HCT116 (cell line): ENCODE results near the gene ITGBL1.

ENCODE experiments used
- CTCF ChIP-seq, 3 experiments: fragments of 200-600 bp in 1 of 3; sonication (generic) in 1 of 3; IDR thresholded peaks in 2 of 3; conservative IDR thresholded peaks in 1 of 3; 2 replicates each; pipeline ENCODE4 v1.5.1; 2012 to 2017; ENCODE audit warnings: low read depth in 2 of 3, low read length in 2 of 3, antibody characterized with exemption in 1 of 3, borderline replicate concordance in 1 of 3, control low read depth in 1 of 3, mild to moderate bottlenecking in 1 of 3, mixed read lengths in 1 of 3, mixed run types in 1 of 3, moderate library complexity in 1 of 3; ENCODE audit not compliant: insufficient read depth in 1 of 3
- EGR1 ChIP-seq: IDR thresholded peaks from 2 replicates; pipeline ENCODE4 v1.6.1; 2012; ENCODE audit warnings: low read depth
- ELF1 ChIP-seq: IDR thresholded peaks from 2 replicates; pipeline ENCODE4 v1.6.1; 2012; ENCODE audit warnings: low read depth, borderline replicate concordance
- EZH2 ChIP-seq: fragments of 200-600 bp; sonication (generic); IDR thresholded peaks from 2 replicates; pipeline ENCODE4 v1.6.1; 2017; ENCODE audit warnings: antibody characterized with exemption, mixed run types
- EZH2phosphoT487 ChIP-seq: fragments of 200-600 bp; IDR thresholded peaks from 2 replicates; pipeline ENCODE4 v1.6.1; 2018; ENCODE audit warnings: antibody characterized with exemption, borderline replicate concordance
- JUND ChIP-seq: IDR thresholded peaks from 2 replicates; pipeline ENCODE4 v1.6.1; 2012
- POLR2A ChIP-seq: IDR thresholded peaks from 2 replicates; pipeline ENCODE4 v1.7.0; 2011; ENCODE audit warnings: borderline replicate concordance; ENCODE audit not compliant: insufficient read depth, insufficient read length; ENCODE audit errors: extremely low read depth
- POLR2AphosphoS5 ChIP-seq: IDR thresholded peaks from 2 replicates; pipeline ENCODE4 v1.6.1; 2011; ENCODE audit warnings: mild to moderate bottlenecking, low read depth, low read length, moderate library complexity
- RAD21 ChIP-seq: IDR thresholded peaks from 2 replicates; pipeline ENCODE4 v1.6.1; 2012; ENCODE audit warnings: low read depth, mild to moderate bottlenecking
- REST ChIP-seq: IDR thresholded peaks from 2 replicates; pipeline ENCODE4 v1.6.1; 2012; ENCODE audit warnings: low read depth
- SIN3A ChIP-seq: IDR thresholded peaks from 2 replicates; pipeline ENCODE4 v1.6.1; 2012; ENCODE audit warnings: low read depth
- ZNF274 ChIP-seq: fragments of 200-500 bp; sonication (Bioruptor generic); IDR thresholded peaks from 2 replicates; pipeline ENCODE4 v1.6.1; 2014; ENCODE audit warnings: mild to moderate bottlenecking, low read depth, low read length, inconsistent platforms
- TF ChIP-seq, protein P1 (sequence below): IDR thresholded peaks from 2 replicates; pipeline ENCODE4 v1.6.1; 2011; ENCODE audit warnings: mild to moderate bottlenecking, low read length, moderate library complexity; ENCODE audit not compliant: insufficient replicate concordance; ENCODE audit errors: extremely low read depth

DNA sequence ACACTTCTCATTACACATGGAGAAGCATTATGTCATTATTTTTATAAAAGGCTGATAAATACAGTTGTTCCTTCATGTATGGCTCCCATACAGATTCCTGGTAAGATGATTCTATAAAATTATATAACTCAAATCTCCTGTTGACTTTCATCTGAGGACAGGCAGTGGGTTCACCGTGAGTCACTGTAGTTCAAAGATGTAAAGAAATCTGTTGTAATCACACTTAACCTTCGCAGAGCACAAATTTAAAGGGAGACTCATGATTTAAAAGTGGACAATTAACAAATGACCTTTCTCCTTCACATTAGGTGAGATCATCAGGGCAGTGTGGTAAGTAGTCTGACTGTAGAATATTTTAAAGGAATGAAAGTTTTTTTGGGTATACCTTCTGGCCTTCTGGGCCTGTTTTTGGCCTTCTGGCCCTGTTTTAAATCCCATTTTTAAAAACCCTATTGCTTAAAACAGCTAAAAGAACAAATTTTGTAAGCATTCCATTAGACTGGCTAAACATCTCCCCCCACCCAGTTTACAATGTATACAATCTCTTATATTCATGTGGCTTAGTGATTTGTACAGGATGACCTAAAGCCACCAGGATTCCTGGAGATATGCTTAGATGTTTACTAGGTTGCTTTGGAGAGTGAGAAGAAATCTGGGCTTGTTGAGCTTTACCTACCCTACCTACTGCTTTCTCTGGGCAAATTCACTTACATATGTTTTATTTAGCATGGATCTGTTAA, 171.2 kb downstream of the ITGBL1 start:
- TF ChIP-seq CTCF (IDR thresholded peaks at IDR 0.05 in 2 of 3, conservative IDR thresholded peaks at IDR 0.05 in 1 of 3; ENCODE audit: borderline replicate concordance in 1 of 3, insufficient read depth in 1 of 3, low read depth in 2 of 3, low read length in 2 of 3) (no peak), REST (no peak), POLR2AphosphoS5 (no peak), POLR2A (no peak), EZH2phosphoT487 (no peak), EZH2 (no peak), RAD21 (no peak), ZNF274 (no peak), ELF1 (no peak), JUND (no peak), SIN3A (no peak), EGR1 (no peak)
- TF ChIP-seq, protein P1, sequence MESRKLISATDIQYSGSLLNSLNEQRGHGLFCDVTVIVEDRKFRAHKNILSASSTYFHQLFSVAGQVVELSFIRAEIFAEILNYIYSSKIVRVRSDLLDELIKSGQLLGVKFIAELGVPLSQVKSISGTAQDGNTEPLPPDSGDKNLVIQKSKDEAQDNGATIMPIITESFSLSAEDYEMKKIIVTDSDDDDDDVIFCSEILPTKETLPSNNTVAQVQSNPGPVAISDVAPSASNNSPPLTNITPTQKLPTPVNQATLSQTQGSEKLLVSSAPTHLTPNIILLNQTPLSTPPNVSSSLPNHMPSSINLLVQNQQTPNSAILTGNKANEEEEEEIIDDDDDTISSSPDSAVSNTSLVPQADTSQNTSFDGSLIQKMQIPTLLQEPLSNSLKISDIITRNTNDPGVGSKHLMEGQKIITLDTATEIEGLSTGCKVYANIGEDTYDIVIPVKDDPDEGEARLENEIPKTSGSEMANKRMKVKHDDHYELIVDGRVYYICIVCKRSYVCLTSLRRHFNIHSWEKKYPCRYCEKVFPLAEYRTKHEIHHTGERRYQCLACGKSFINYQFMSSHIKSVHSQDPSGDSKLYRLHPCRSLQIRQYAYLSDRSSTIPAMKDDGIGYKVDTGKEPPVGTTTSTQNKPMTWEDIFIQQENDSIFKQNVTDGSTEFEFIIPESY = no peak
